Measurements from ENCODE around the gene NRROS. TPM values are rescaled to one million over a fixed set of nuclear protein-coding genes. Genes with fewer than 3 reads are reported as not detected.

The NRROS gene
- total RNA-seq, 1 donor = 0.72 TPM

DNA sequence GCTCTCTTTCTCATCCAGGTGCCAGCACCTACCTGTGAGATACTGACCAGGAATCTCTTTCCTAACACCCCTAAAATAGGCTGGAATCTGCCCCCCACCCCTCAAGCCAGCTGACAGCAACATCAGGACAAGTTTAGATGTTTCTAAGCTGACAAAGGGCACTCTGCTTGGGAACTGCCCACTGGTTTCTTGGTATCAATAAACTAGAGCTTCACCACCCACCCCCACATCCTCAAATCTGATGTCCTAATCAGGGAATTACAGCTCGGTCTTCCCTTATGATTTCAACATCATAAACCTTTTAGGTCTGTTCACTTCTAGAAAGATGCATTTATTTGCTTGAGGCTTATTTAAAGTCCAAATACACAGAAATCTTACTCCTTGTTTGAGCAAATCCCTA, 37.9 kb downstream of the NRROS start:
- Histone ChIP-seq H3K4me2 (ENCODE audit: insufficient read depth, low read length) (no peak overlapping the region), H4K20me1 (ENCODE audit: insufficient read depth, low read length) (no peaks in the 10 kb centered on the region), H3K36me3 (ENCODE audit: insufficient read depth, low read length) (no peaks in the 10 kb centered on the region), H3K27me3 (ENCODE audit: insufficient read depth, low read length) (peaks cover 44% of the 10 kb centered on the region), H3K79me2 (ENCODE audit: insufficient read depth, low read length) (no peaks in the 10 kb centered on the region), H2AFZ (ENCODE audit: low read length) (no peak overlapping the region), H3K9me3 (ENCODE audit: low read depth, low read length) (no peaks in the 10 kb centered on the region), H3K4me1 (ENCODE audit: insufficient read depth, low read length) (no peaks in the 10 kb centered on the region), H3K4me3 (ENCODE audit: insufficient read depth, low read length) (no peak overlapping the region), H3K27ac (ENCODE audit: low read depth, low read length) (no peak overlapping the region)
- TF ChIP-seq, protein P1, sequence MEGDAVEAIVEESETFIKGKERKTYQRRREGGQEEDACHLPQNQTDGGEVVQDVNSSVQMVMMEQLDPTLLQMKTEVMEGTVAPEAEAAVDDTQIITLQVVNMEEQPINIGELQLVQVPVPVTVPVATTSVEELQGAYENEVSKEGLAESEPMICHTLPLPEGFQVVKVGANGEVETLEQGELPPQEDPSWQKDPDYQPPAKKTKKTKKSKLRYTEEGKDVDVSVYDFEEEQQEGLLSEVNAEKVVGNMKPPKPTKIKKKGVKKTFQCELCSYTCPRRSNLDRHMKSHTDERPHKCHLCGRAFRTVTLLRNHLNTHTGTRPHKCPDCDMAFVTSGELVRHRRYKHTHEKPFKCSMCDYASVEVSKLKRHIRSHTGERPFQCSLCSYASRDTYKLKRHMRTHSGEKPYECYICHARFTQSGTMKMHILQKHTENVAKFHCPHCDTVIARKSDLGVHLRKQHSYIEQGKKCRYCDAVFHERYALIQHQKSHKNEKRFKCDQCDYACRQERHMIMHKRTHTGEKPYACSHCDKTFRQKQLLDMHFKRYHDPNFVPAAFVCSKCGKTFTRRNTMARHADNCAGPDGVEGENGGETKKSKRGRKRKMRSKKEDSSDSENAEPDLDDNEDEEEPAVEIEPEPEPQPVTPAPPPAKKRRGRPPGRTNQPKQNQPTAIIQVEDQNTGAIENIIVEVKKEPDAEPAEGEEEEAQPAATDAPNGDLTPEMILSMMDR (IDR thresholded peaks at IDR 0.05; ENCODE audit: extremely low read depth, low read depth, low read length) = no peak
- DNase-seq (ENCODE audit: insufficient read length, low spot score, missing footprints) = no peak

DNA sequence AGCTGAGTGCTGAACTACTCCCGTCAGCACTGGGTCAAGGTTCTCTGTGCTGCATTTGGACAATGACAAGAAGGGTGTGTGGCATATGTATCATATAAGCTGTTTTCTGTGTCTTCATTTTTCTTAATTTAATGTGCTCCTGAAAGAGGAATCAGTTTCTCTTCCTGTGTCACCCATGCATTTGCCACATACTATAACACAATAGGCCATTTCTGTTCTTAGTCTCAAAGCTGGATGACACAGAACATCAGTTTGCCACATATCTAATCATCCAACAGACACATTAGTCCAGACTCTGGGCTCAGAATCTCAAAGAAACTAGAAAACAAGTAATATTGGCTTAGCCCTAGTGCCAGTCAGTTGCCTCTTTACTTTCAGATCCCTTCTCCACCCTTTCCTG, 38.4 kb downstream of the NRROS start:
- H3K9me3 ChIP-seq (ENCODE audit: low read depth, low read length) = no peaks in the 10 kb centered on the region
- H3K79me2 ChIP-seq (ENCODE audit: insufficient read depth, low read length) = no peaks in the 10 kb centered on the region
- H3K4me2 ChIP-seq (ENCODE audit: insufficient read depth, low read length) = no peak overlapping the region
- DNase-seq (ENCODE audit: insufficient read length, low spot score, missing footprints) = no peak
- H3K27ac ChIP-seq (ENCODE audit: low read depth, low read length) = no peak overlapping the region
- no peaks in the 10 kb centered on the region for H3K4me1 ChIP-seq (ENCODE audit: insufficient read depth, low read length)
- H3K4me3 ChIP-seq (ENCODE audit: insufficient read depth, low read length) = no peak overlapping the region
- no peak overlapping the region for H2AFZ ChIP-seq (ENCODE audit: low read length)
- no peaks in the 10 kb centered on the region for H3K36me3 ChIP-seq (ENCODE audit: insufficient read depth, low read length)
- H3K27me3 ChIP-seq (ENCODE audit: insufficient read depth, low read length) = peaks cover 45% of the 10 kb centered on the region
- H4K20me1 ChIP-seq (ENCODE audit: insufficient read depth, low read length) = no peaks in the 10 kb centered on the region
- TF ChIP-seq, protein P1 (IDR thresholded peaks at IDR 0.05; ENCODE audit: extremely low read depth, low read depth, low read length) = no peak

DNA sequence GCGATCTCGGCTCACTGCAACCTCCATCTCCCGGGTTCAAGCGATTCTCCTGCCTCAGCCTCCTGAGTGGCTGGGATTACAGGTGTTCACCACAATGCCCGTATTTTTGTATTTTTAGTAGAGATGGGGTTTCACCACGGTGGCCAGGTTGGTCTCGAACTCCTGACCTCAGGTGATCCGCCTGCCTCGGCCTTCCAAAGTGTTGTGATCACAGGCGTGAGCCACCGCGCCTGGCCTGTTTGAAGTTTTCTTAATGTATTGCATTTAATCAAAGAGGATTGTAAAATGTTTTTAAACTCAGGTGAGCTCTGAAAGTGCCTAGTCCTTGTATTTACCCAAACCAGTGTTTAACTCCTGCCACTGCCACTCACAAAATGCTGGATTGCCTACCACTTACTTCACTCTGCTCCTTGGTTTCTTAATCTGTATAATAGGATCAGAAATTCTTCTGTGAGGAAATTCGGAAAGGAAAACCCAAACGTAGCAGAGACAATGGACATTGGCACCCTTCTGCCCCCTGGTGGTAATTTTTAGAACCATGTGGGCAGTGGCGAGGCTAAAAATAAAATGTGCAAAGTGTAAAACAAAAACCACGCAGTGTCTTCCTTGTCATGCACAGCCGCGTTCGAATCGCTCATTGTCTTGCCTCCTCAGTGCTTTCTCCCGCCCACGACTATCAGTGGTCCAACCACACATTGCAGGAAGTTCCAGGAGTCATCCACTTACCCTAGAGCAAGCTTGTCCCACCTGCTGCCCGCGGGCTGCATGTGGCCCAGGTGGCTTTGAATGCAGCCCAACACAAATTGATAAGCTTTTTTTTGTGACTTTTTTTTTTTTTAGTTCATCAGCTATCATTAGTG, 45.3 kb downstream of the NRROS start:
- no peaks in the 10 kb centered on the region for H3K79me2 ChIP-seq (ENCODE audit: insufficient read depth, low read length)
- peak overlapping the region; percentile 72 for H2AFZ ChIP-seq (ENCODE audit: low read length)
- TF ChIP-seq, protein P1 (IDR thresholded peaks at IDR 0.05; ENCODE audit: extremely low read depth, low read depth, low read length) = peak; percentile 83
- no peak overlapping the region for H3K27ac ChIP-seq (ENCODE audit: low read depth, low read length)
- H3K4me2 ChIP-seq (ENCODE audit: insufficient read depth, low read length) = peak overlapping the region; percentile 58
- H3K4me1 ChIP-seq (ENCODE audit: insufficient read depth, low read length) = peaks cover 19% of the 10 kb centered on the region
- H3K4me3 ChIP-seq (ENCODE audit: insufficient read depth, low read length) = no peak overlapping the region
- H3K9me3 ChIP-seq (ENCODE audit: low read depth, low read length) = no peaks in the 10 kb centered on the region
- DNase-seq (ENCODE audit: insufficient read length, low spot score, missing footprints) = peak; percentile 92
- peaks cover 14% of the 10 kb centered on the region for H3K27me3 ChIP-seq (ENCODE audit: insufficient read depth, low read length)
- no peaks in the 10 kb centered on the region for H3K36me3 ChIP-seq (ENCODE audit: insufficient read depth, low read length)
- no peaks in the 10 kb centered on the region for H4K20me1 ChIP-seq (ENCODE audit: insufficient read depth, low read length)

DNA sequence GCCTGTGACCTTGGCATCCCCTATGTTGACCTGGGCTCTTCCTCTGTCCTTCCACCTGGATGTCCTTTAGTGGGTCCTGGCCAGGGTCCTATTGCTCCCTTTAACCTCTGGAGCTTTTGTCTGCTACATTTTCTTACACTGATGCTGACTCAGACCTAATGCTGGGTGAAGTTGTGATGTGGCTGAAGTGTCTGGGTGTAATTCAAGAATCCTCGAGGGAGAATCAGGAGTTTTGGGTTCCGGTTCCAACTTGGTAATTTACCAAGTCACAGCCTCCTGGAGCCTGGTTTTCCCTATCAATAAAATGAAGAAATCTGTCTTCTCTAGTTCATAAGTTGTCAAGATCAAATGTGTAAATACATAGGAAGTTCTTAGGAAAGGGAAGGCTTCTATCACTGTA, 46.9 kb downstream of the NRROS start:
- DNase-seq (ENCODE audit: insufficient read length, low spot score, missing footprints) = no peak
- H3K27me3 ChIP-seq (ENCODE audit: insufficient read depth, low read length) = peaks cover 13% of the 10 kb centered on the region
- H2AFZ ChIP-seq (ENCODE audit: low read length) = no peak overlapping the region
- no peak overlapping the region for H3K4me3 ChIP-seq (ENCODE audit: insufficient read depth, low read length)
- no peak overlapping the region for H3K27ac ChIP-seq (ENCODE audit: low read depth, low read length)
- H3K4me2 ChIP-seq (ENCODE audit: insufficient read depth, low read length) = no peak overlapping the region
- TF ChIP-seq, protein P1 (IDR thresholded peaks at IDR 0.05; ENCODE audit: extremely low read depth, low read depth, low read length) = no peak
- peaks cover 19% of the 10 kb centered on the region for H3K4me1 ChIP-seq (ENCODE audit: insufficient read depth, low read length)
- no peaks in the 10 kb centered on the region for H3K36me3 ChIP-seq (ENCODE audit: insufficient read depth, low read length)
- no peaks in the 10 kb centered on the region for H4K20me1 ChIP-seq (ENCODE audit: insufficient read depth, low read length)
- H3K9me3 ChIP-seq (ENCODE audit: low read depth, low read length) = no peaks in the 10 kb centered on the region
- no peaks in the 10 kb centered on the region for H3K79me2 ChIP-seq (ENCODE audit: insufficient read depth, low read length)

Measured in osteoblast (primary cell).